HG03457 (cell line): ENCODE results near the gene P2RY14.

Experiments used
- ATAC-seq: cut with Tn5 transposase; IDR thresholded peaks from one replicate; pipeline ENCODE4 v1.9.1; 2021; ENCODE audit warnings: moderate number of reproducible peaks; ENCODE audit not compliant: unreplicated experiment

Gene P2RY14

DNA sequence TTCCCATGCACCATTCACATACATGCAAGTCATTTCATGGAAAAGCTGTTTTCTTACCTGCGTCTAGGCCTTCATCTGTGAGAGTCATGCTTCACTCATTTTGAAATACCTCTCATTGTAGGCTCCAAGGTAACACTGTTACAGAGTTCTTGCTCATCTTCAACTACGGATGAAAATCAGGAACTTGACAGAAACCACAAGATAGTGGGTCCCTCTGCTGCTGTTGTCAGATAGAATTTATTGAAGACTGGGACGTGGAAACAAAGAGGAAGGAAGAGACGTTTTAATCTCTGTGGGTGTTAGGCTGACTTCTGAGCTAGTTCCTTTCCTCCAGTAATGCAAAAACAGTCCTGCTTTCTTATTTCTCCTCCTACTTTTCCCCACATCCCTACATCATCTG lies at the start of gene P2RY14:
Gene P2RY14 (minus strand): TSS at position 313 of the 400 bp plus-strand sequence. CDS start 64,226 bp downstream, outside the sequence.
- ATAC-seq, result no peak

GRCh38 chr3:151327571-151328198 lies 49.3 kb upstream of the P2RY14 start:
- ATAC-seq, result no peak

GRCh38 chr3:151322511-151322910 lies 44.2 kb upstream of the P2RY14 start:
- ATAC-seq, result no peak

- no peak for ATAC-seq
These were observed 43.2 kb upstream of the P2RY14 start for GRCh38 chr3:151321526-151321925.

DNA sequence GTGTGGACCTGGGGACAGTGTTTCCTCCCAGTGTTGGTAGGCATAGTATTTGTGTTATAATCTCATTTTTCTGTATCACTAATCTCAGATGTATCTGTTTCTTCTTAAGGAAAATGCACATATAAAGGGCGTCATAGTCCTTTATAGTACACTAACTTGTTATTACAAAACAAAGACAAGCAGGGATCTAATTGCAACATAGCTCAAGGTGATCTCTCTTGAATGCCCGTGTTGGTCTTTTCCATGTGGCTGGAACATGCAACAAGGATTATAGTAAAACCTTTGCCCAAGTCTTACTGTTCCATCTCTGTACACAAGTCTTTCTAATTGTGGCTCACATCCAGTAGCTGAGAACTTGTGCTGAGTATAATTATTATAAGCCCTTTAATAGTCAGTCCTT lies 41.8 kb upstream of the P2RY14 start:
- ATAC-seq, result no peak

- ATAC-seq, result no peak
These were observed 41.3 kb upstream of the P2RY14 start for GRCh38 chr3:151319628-151320027.

- no peak for ATAC-seq
These were observed 40.6 kb upstream of the P2RY14 start for GRCh38 chr3:151318991-151319390.

DNA sequence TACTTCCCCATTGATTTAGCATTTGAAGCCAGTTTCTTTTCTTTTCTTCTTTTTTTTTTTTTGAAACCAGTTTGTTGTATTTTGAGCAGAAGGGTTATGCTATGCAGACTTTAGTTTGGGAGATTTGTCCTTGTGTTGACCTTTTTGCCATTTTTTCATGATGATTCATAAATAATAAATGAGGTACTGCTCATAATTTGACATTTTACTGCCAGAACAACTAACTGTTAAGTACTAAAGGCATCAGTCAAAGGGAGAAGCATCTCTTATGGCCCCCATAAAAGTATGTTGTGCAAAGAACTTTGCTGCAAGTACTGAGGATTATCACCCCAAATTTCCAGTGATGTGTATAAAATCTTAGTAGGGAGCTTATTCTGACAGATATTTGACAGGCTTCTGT lies 40.0 kb upstream of the P2RY14 start:
- ATAC-seq, result no peak

- no peak for ATAC-seq
These were observed 38.1 kb upstream of the P2RY14 start, which contains the start of gene GPR87 for GRCh38 chr3:151316267-151316991. Gene GPR87 (minus strand): TSS chr3:151316820. CDS start chr3:151300100, 16,720 bp downstream.

DNA sequence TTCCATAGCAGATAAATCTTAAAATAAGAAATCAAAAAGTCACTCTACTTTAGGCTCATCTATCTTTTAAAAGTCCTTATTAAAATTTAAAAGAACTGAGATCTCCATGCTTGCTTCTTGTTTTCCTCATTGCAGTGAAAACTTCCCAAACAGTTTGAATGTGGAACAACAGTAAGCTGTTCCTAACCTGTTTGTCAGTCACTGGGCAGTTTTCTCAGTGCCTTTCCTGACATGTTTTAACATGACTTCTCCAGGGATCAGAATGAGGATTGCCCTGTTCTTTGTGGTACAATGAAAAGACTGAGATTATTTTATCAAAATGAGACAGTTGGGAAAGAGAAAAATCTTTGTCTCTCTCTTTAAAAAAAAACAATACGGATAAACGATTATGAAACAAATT lies 37.5 kb upstream of the P2RY14 start:
- no peak for ATAC-seq

DNA sequence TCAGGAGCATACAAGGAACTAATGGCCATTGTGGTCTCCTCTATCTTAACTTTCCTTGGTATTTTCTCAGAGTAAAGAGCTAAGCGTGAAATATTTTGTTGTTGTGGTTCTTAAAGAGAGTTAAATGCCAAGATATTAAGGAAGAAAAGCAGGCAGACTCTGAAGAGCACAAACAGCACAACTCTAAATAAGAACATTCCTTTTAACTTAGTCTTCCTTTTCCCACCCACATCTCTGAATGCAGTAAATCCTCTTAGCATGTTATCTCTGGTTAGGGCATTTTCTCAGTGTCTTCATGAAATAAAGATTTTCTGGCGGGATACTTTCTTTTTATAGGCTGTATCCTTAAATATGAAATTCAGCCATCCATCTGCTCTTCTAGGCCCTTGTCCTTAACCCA lies 36.8 kb upstream of the P2RY14 start:
- ATAC-seq, result no peak

DNA sequence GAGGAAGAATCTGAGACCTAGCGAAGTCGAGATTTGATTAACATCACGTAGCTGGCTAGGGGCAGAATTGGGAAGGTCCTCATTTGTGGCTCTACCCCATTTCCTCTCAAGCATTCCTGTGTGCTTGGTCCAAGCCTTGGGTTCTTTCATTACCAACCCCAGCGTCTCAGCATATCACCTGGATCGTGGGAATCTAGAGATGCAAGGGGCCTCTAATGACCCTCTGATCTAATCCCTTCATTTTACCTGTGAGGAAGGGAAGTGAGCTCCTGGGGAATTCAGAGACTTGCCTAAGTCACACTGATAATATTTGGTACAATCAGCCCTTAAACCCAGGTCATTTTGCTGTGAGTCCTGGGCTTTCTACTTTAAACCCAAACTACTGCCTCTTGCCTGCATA lies 36.3 kb upstream of the P2RY14 start:
- no peak for ATAC-seq

GRCh38 chr3:151314137-151314536 lies 35.8 kb upstream of the P2RY14 start:
- no peak for ATAC-seq

GRCh38 chr3:151312972-151313371 lies 34.6 kb upstream of the P2RY14 start:
- no peak for ATAC-seq

- no peak for ATAC-seq
These were observed 31.2 kb upstream of the P2RY14 start for GRCh38 chr3:151309566-151309965.

DNA sequence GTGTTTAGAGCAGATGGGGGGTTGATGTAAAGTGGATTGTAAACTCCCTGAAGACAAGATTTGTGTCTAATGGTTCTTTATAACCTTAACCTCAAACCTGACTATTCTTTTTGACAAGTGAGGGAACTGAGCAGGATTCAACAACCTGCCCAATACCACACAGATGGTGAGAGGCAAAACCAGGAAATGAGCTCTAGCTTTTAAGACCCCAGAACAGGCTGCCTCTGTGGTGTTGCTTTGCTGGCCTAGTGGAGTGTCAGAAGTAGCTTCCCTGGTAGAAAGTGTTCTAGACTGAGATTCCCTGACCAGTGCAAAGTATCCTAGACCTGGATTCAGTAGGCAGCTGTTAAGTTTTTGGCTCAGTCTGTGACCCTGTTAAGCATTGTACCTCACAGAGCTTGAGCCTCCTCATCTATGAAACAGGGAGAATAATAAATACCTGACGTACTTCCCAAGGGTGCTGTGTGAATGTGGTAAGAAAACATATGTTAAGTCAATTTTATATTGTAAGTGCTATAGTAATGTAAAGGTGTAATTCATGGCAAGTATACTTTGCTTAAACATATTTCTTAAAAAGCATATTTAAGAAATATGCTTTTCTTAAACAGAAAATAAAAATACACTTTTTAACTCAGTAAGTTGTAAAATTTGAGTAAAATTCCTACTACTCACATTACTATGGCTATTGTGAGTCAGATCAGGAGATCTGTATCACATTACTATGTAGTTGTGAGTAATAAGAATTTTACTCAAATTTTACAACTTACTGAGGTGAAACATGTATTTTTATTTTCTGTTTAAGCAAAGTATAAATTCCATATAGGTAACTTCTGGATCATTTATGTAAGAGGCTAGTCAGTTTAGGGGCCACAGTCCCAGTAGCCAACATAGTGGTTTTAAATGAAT lies 29.5 kb upstream of the P2RY14 start:
- ATAC-seq, result no peak

- no peak for ATAC-seq
These were observed 28.8 kb upstream of the P2RY14 start for GRCh38 chr3:151307131-151307530.

DNA sequence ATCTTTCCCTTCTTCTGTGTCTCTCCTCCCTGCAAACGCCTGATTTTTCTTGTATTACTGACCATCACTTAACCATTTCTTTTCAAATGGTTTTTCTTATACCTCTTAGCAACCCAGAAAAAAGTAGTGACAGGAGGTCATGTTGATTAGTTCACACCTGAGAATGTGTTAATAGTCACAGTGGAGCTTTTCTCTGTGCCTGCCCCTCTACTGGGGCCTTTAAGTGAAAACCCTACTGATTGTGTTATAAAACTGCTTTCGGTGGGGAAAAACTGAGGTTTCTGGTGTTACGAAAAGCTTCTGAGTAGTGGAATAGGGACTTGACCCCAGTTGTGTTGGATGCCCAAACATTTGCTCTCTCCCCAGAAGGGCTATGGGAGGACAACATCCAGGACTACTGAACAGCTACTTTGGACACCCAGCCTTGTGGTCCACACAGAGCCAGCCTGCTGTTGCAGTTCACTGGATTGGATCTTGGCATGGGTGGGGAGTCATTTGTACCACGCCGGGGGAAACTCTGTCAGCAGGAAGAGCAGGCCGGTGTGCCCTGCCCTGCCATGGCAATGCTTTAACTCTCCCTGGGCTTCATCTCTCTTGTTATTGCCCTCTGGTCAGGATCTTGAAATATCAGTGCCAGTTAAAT lies 27.9 kb upstream of the P2RY14 start:
- ATAC-seq, result no peak

DNA sequence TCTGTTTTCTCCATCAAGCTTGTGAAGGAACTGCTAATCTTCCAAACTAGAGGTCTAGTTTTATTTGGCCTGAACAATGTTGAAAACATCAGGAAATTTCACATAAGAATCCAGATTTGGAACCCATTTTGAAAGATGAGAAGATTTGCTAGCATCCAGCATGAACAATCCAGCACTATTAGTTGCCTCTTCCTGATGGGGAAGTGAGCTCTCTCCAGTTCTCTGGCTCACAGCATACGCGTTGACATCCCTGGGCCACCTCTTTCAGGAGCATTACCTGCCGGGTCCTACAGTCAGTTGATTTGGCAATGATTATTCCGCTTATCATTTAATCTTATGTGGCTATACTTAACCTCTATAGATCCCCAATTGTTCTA lies 27.4 kb upstream of the P2RY14 start:
- ATAC-seq, result no peak

GRCh38 chr3:151305060-151305774 lies 26.9 kb upstream of the P2RY14 start:
- ATAC-seq, result no peak
